HepG2 (cell line): Measurements from ENCODE around the gene PARD3. TPM values are rescaled to one million over a fixed set of nuclear protein-coding genes. Genes with fewer than 3 reads are reported as not detected.
A peak's percentile ranks its signal among the peaks of the same experiment; 100 is the strongest.

Source experiments
- ATAC-seq: fragments of 200-7000 bp; cut with Tn5 transposase; 3 replicates; pipeline ENCODE4 v1.9.1; 2020; ENCODE audit warnings: mild to moderate bottlenecking, moderate library complexity
- BruUV-seq: library from RNA; stranded (reverse); fragments of 400-500 nt; replicated peaks from 2 replicates; lab custom pipeline; 2021; lab: Mats Ljungman, UMichigan
- CTCF ChIA-PET: fragments of 300-600 bp; formaldehyde crosslinking; extraction: SDS; loops from one replicate; lab custom pipeline; 2021; ENCODE audit warnings: low total read pairs, inconsistent platforms, low intra/inter-chr PET ratio; lab: Yijun Ruan, JAX
- POLR2A ChIA-PET: fragments of 350-600 bp; sonication (Branson Sonifier 250); formaldehyde crosslinking; loops from one replicate; lab custom pipeline; 2020; ENCODE audit warnings: antibody characterized with exemption, inconsistent platforms; lab: Yijun Ruan, JAX
- DNase-seq: peaks from one replicate; pipeline ENCODE4 v3.0.0-alpha.2; 2015; ENCODE audit warnings: low spot score
- FAIRE-seq: peaks from 3 replicates; lab custom pipeline; 2011; peaks lifted over from hg19 to GRCh38; lab: Jason Lieb, UNC
- H2AFZ ChIP-seq: one replicate; pipeline ENCODE4 v1.6.1; 2011; ENCODE audit warnings: low read length, inconsistent platforms
- H3K27ac ChIP-seq: fragments of 300-600 bp; 3 replicates; pipeline ENCODE4 v1.8.0; 2011; ENCODE audit warnings: mixed run types, mild to moderate bottlenecking, mixed read lengths, low read length, inconsistent platforms; ENCODE audit not compliant: insufficient read depth; ENCODE audit errors: extremely low read length
- H3K27me3 ChIP-seq, 2 experiments: fragments of 200-600 bp in 1 of 2; 2 replicates in 1 of 2; 3 replicates in 1 of 2; pipeline versions ENCODE4 v1.6.0 to v1.8.0; 2011; ENCODE audit warnings: low read length in 2 of 2, mild to moderate bottlenecking in 2 of 2, moderate library complexity in 2 of 2, inconsistent platforms in 1 of 2; ENCODE audit not compliant: insufficient read depth in 2 of 2, control insufficient read depth in 1 of 2
- H3K36me3 ChIP-seq, 2 experiments: fragments of 200-600 bp in 1 of 2; replicated peaks in 1 of 2; 2 replicates in 1 of 2; 3 replicates in 1 of 2; pipeline versions ENCODE4 v1.5.1 to v1.8.0; 2011; ENCODE audit warnings: low read length in 2 of 2, inconsistent platforms in 1 of 2; ENCODE audit not compliant: insufficient read depth in 2 of 2, control insufficient read depth in 1 of 2
- H3K4me1 ChIP-seq: 2 replicates; pipeline ENCODE4 v1.5.1; 2012; ENCODE audit warnings: low read length, inconsistent platforms; ENCODE audit not compliant: insufficient read depth
- H3K4me2 ChIP-seq: 2 replicates; pipeline ENCODE4 v1.6.0; 2011; ENCODE audit warnings: low read depth, low read length, inconsistent platforms
- H3K4me3 ChIP-seq, 3 experiments: fragments of 200-600 bp in 1 of 3; sonication (generic), shearing (Covaris generic) in 1 of 3; replicated peaks in 1 of 3; 2 replicates each; pipeline ENCODE4 v1.5.1; 2011 to 2016; ENCODE audit warnings: low read length in 3 of 3, inconsistent platforms in 2 of 3, low read depth in 2 of 3, mild to moderate bottlenecking in 2 of 3, control low read depth in 1 of 3, mixed read lengths in 1 of 3; ENCODE audit not compliant: insufficient read depth in 1 of 3
- H3K79me2 ChIP-seq: one replicate; pipeline ENCODE4 v1.6.1; 2011; ENCODE audit warnings: low read length, inconsistent platforms; ENCODE audit not compliant: insufficient read depth
- H3K9ac ChIP-seq: 2 replicates; pipeline ENCODE4 v1.6.0; 2011; ENCODE audit warnings: mild to moderate bottlenecking, low read depth, low read length, inconsistent platforms; ENCODE audit not compliant: insufficient read depth
- H3K9me3 ChIP-seq: 2 replicates; pipeline ENCODE4 v1.5.1; 2012; ENCODE audit warnings: mild to moderate bottlenecking, low read length
- H4K20me1 ChIP-seq: 2 replicates; pipeline ENCODE4 v1.6.0; 2011; ENCODE audit warnings: inconsistent platforms, mild to moderate bottlenecking, low read length, moderate library complexity; ENCODE audit not compliant: insufficient read depth
- CAMTA2 ChIP-seq: sonication (generic); formaldehyde crosslinking; IDR thresholded peaks from 2 replicates; pipeline ENCODE4 v1.4.0; 2020; ENCODE audit warnings: mild to moderate bottlenecking, missing genetic modification reagents, borderline replicate concordance
- CTCF ChIP-seq: sonication (generic); formaldehyde crosslinking; IDR thresholded peaks from 2 replicates; pipeline ENCODE4 v1.5.0; 2020; ENCODE audit warnings: mild to moderate bottlenecking, missing genetic modification reagents, moderate library complexity
- ERF ChIP-seq: IDR thresholded peaks from 2 replicates; pipeline ENCODE4 v1.6.1; 2018; ENCODE audit warnings: missing biosample characterization, missing genetic modification reagents
- ETV5 ChIP-seq: IDR thresholded peaks from 2 replicates; pipeline ENCODE4 v1.6.1; 2018; ENCODE audit warnings: missing biosample characterization, missing genetic modification reagents, inconsistent platforms, borderline replicate concordance
- FOXO1 ChIP-seq: sonication (generic); formaldehyde crosslinking; IDR thresholded peaks from 2 replicates; pipeline ENCODE4 v1.4.0; 2020; ENCODE audit warnings: missing genetic modification reagents
- FOXP4 ChIP-seq: sonication (generic); formaldehyde crosslinking; IDR thresholded peaks from 2 replicates; pipeline ENCODE4 v1.4.0; 2020; ENCODE audit warnings: missing genetic modification reagents
- HMG20A ChIP-seq: IDR thresholded peaks from 2 replicates; pipeline ENCODE4 v1.6.1; 2016; ENCODE audit warnings: borderline replicate concordance
- HNF4G ChIP-seq, 2 experiments: sonication (generic) in 1 of 2; formaldehyde crosslinking in 1 of 2; IDR thresholded peaks; 2 replicates each; pipeline versions ENCODE4 v1.4.0 to v1.6.1; 2011 to 2020; ENCODE audit warnings: borderline replicate concordance in 2 of 2, low read depth in 2 of 2, mild to moderate bottlenecking in 2 of 2, low read length in 1 of 2, missing genetic modification reagents in 1 of 2, moderate library complexity in 1 of 2
- KLF16 ChIP-seq, 2 experiments: sonication (generic) in 1 of 2; formaldehyde crosslinking in 1 of 2; IDR thresholded peaks; 2 replicates each; pipeline versions ENCODE4 v1.6.1 to v1.8.0; 2016 to 2023; ENCODE audit warnings: missing genetic modification reagents in 2 of 2, missing compliant biosample characterization in 1 of 2
- KMT2A ChIP-seq: sonication (generic); formaldehyde crosslinking; IDR thresholded peaks from 2 replicates; pipeline ENCODE4 v1.4.0; 2020; ENCODE audit warnings: missing genetic modification reagents
- RAD21 ChIP-seq: fragments of 450-650 bp; formaldehyde crosslinking; IDR thresholded peaks from 2 replicates; pipeline ENCODE4 v1.5.0; 2020; ENCODE audit warnings: mild to moderate bottlenecking
- SMC3 ChIP-seq: IDR thresholded peaks from 2 replicates; pipeline ENCODE4 v1.6.1; 2011; ENCODE audit warnings: low read length, improper control_type of control experiment
- STAG1 ChIP-seq: sonication (generic); formaldehyde crosslinking; IDR thresholded peaks from 2 replicates; pipeline ENCODE4 v1.4.0; 2020; ENCODE audit warnings: missing genetic modification reagents
- TEAD3 ChIP-seq: optimal IDR thresholded peaks from 2 replicates; pipeline ENCODE3; 2016; ENCODE audit warnings: borderline replicate concordance
- YEATS2 ChIP-seq: sonication (generic); formaldehyde crosslinking; IDR thresholded peaks from 2 replicates; pipeline ENCODE4 v1.4.0; 2020; ENCODE audit warnings: missing genetic modification reagents, borderline replicate concordance
- ZNF12 ChIP-seq: sonication (generic); formaldehyde crosslinking; IDR thresholded peaks from 2 replicates; pipeline ENCODE4 v1.5.0; 2020; ENCODE audit warnings: missing genetic modification reagents
- ZNF484 ChIP-seq: sonication (generic); formaldehyde crosslinking; IDR thresholded peaks from 2 replicates; pipeline ENCODE4 v1.5.1; 2020; ENCODE audit warnings: mild to moderate bottlenecking, low read depth, missing genetic modification reagents, borderline replicate concordance
- WGBS: methylation state at CpG from one replicate; pipeline ENCODE4 v1.1.6; 2017; ENCODE audit warnings: low lambda C conversion rate; 5-methylcytosine and 5-hydroxymethylcytosine counted together
- in situ Hi-C: cut with HindIII; loops from 2 replicates; pipeline ENCODE4 v1.10.0; 2017; ENCODE audit warnings: low pct_unique_long_range_greater_than_20kb; ENCODE audit not compliant: extremely low pct_ligation_motif_present
- intact Hi-C: fragments of 100-400 bp; cut with micrococcal nuclease; formaldehyde crosslinking; loops from one replicate; pipeline ENCODE4 v1.10.0; 2022; ENCODE audit not compliant: unreplicated experiment
- polyA plus RNA-seq, 8 experiments: library from polyadenylated mRNA; depleted of rRNA in 3 of 8; stranded (reverse) in 7 of 8; unstranded in 1 of 8; fragments of >200 nt; fragmentation: Illumina TruSeq in 4 of 8; extraction: Trizol in 4 of 8; gene quantifications; 2 replicates each; pipeline versions ENCODE4 v1.2.1 to v1.2.3, GENCODE V29; 2011 to 2016; ENCODE audit warnings: low read depth in 4 of 8, missing spikeins in 1 of 8, mixed read lengths in 1 of 8; ENCODE audit not compliant: insufficient read depth in 1 of 8
- total RNA-seq, 5 experiments: library from RNA; depleted of rRNA; stranded (reverse); fragments of >200 nt; fragmentation: Illumina TruSeq; extraction: Trizol; gene quantifications; 2 replicates each; pipeline ENCODE4 v1.2.3, GENCODE V29; 2016; ENCODE audit warnings: low read depth in 1 of 5

Gene PARD3
- total and polyA plus RNA-seq, 2 of the 13 experiments (the other 11 are each of a cell fraction or from before 2014, with no cell fraction given), result 40.9 to 60.0 TPM

GRCh38 chr10:34083567-34083966 is 731.5 kb downstream of the PARD3 start:
- ATAC-seq (no peak), FAIRE-seq (no peak), DNase-seq (no peak)
- Histone ChIP-seq H3K36me3 (no peaks in the 10 kb centered on the region), H3K9ac (no peak overlapping the region), H3K27ac (no peak overlapping the region), H3K4me2 (no peak overlapping the region), H3K27me3 (peaks cover 2 to 3% of the 10 kb centered on the region in 2 experiments; a peak in 1 of 5 replicates), H3K9me3 (peaks cover 8% of the 10 kb centered on the region), H2AFZ (no peak overlapping the region), H4K20me1 (no peaks in the 10 kb centered on the region), H3K79me2 (no peaks in the 10 kb centered on the region), H3K4me1 (peaks cover 8% of the 10 kb centered on the region), H3K4me3 (no peak overlapping the region)
- CTCF ChIA-PET, result no interaction called here
- no TSS peak for BruUV-seq
- in situ Hi-C loops, result no loop called here
- TF ChIP-seq ZNF12 (CRISPR knock-in tag) (no peak), ERF (CRISPR knock-in tag) (no peak), HMG20A (CRISPR knock-in tag) (no peak), ZNF484 (CRISPR knock-in tag) (no peak), KMT2A (CRISPR knock-in tag) (no peak), ETV5 (CRISPR knock-in tag) (no peak), TEAD3 (CRISPR knock-in tag) (no peak)
- intact Hi-C loops, result no loop called here
- WGBS, result 78% methylated on average over 2 of the region's 2 CpGs
- POLR2A ChIA-PET, result no interaction called here

GRCh38 chr10:34081948-34082347 is 733.1 kb downstream of the PARD3 start:
- peaks cover 8% of the 10 kb centered on the region for H3K9me3 ChIP-seq
- H3K4me3 ChIP-seq, result no peak overlapping the region
- H3K36me3 ChIP-seq, result no peaks in the 10 kb centered on the region
- FAIRE-seq (no peak), DNase-seq (peak; percentile 9), ATAC-seq (peak; percentile 86)
- H3K27me3 ChIP-seq, result peaks cover 2 to 3% of the 10 kb centered on the region in 2 experiments; a peak in 1 of 5 replicates
- H3K27ac ChIP-seq, result no peak overlapping the region
- H4K20me1 ChIP-seq, result no peaks in the 10 kb centered on the region
- H3K4me1 ChIP-seq, result peaks cover 8% of the 10 kb centered on the region
- intact Hi-C loops, result no loop called here
- in situ Hi-C loops, result no loop called here
- ChIA-PET POLR2A (no interaction called here), CTCF (interaction anchor here (1.2 kb wide), 1 partner anchor 556 kb away, joined by 3 read pairs; no protein-coding TSS in a partner anchor)
- no peak overlapping the region for H3K9ac ChIP-seq
- no TSS peak for BruUV-seq
- WGBS, result 54% methylated on average over 11 of the region's 11 CpGs
- no peaks in the 10 kb centered on the region for H3K79me2 ChIP-seq
- H3K4me2 ChIP-seq, result no peak overlapping the region
- H2AFZ ChIP-seq, result no peak overlapping the region
- peak; percentile 59; the same call in 1 of the 2 replicates for TF ChIP-seq RAD21 (CRISPR knock-in tag)
- peak; percentile 77 for TF ChIP-seq STAG1 (CRISPR knock-in tag)
- no peak for TF ChIP-seq HNF4G (IDR thresholded peaks at IDR 0.05; ENCODE audit: borderline replicate concordance, low read depth, low read length)
- no peak for TF ChIP-seq HNF4G (CRISPR knock-in tag; IDR thresholded peaks at IDR 0.05; ENCODE audit: borderline replicate concordance, low read depth)
- TF ChIP-seq SMC3, result peak; percentile 72
- no peak for TF ChIP-seq CAMTA2 (CRISPR knock-in tag)
- TF ChIP-seq CTCF (CRISPR knock-in tag), result peak; percentile 57
- no peak for TF ChIP-seq FOXP4
- no peak for TF ChIP-seq FOXO1 (CRISPR knock-in tag)
- no peak for TF ChIP-seq YEATS2
- no peak for TF ChIP-seq KLF16 (CRISPR knock-in tag; IDR thresholded peaks at IDR 0.05)
